Natural killer cell (primary cell): Measurements from ENCODE around the gene AARS2. TPM values are rescaled to one million over a fixed set of nuclear protein-coding genes. Genes with fewer than 3 reads are reported as not detected.

ENCODE experiments used
- ATAC-seq, 3 donors: fragments of 150-1000 bp in 2 of 3; fragments of 200-7000 bp in 1 of 3; cut with Tn5 transposase; 1 replicate in 1 of 3; 2 replicates in 2 of 3; pipeline ENCODE4 v1.10.0; 2021; ENCODE audit warnings: mild to moderate bottlenecking in 2 of 3, moderate library complexity in 2 of 3
- DNase-seq, 2 donors: peaks; one replicate each; pipeline versions ENCODE4 v3.0.0 to v3.0.0-alpha.2; 2013 to 2021; ENCODE audit warnings: mixed read lengths in 1 of 2
- H3K27ac ChIP-seq: one replicate; pipeline ENCODE4 v1.5.1; 2013; ENCODE audit warnings: mild to moderate bottlenecking, low read length
- H3K27me3 ChIP-seq: one replicate; pipeline ENCODE4 v1.6.1; 2013; ENCODE audit warnings: low read length; ENCODE audit not compliant: control insufficient read depth, insufficient read depth
- H3K36me3 ChIP-seq: one replicate; pipeline ENCODE4 v1.6.1; 2013; ENCODE audit warnings: low read length; ENCODE audit not compliant: control insufficient read depth, insufficient read depth
- H3K4me1 ChIP-seq: one replicate; pipeline ENCODE4 v1.6.1; 2013; ENCODE audit warnings: low read length; ENCODE audit not compliant: control insufficient read depth, insufficient read depth
- H3K4me3 ChIP-seq: one replicate; pipeline ENCODE4 v1.5.1; 2013; ENCODE audit warnings: low read length
- H3K9me3 ChIP-seq: one replicate; pipeline ENCODE4 v1.6.1; 2013; ENCODE audit warnings: low read length; ENCODE audit not compliant: control insufficient read depth, insufficient read depth
- H3K27ac Mint-ChIP-seq, 2 donors: one replicate each; pipeline ENCODE4 v1.8.0; 2022; ENCODE audit warnings: mild to moderate bottlenecking in 2 of 2, mixed read lengths in 2 of 2, moderate library complexity in 1 of 2
- H3K27me3 Mint-ChIP-seq, 2 donors: one replicate each; pipeline ENCODE4 v1.8.0; 2022; ENCODE audit warnings: low read depth in 2 of 2, mixed read lengths in 2 of 2
- H3K36me3 Mint-ChIP-seq: one replicate; pipeline ENCODE4 v1.8.0; 2022; ENCODE audit warnings: mixed read lengths
- H3K4me1 Mint-ChIP-seq, 2 donors: one replicate each; pipeline ENCODE4 v1.8.0; 2022; ENCODE audit warnings: mixed read lengths in 2 of 2
- H3K4me3 Mint-ChIP-seq: one replicate; pipeline ENCODE4 v1.8.0; 2022; ENCODE audit warnings: mild to moderate bottlenecking, moderate library complexity, mixed read lengths
- H3K9me3 Mint-ChIP-seq, 2 donors: one replicate each; pipeline ENCODE4 v1.8.0; 2022; ENCODE audit warnings: mixed read lengths in 2 of 2
- WGBS: methylation state at CpG from one replicate; pipeline ENCODE4 v1.1.7; 2013; ENCODE audit warnings: missing lambda C conversion rate; ENCODE audit not compliant: insufficient coverage; 5-methylcytosine and 5-hydroxymethylcytosine counted together
- intact Hi-C: fragments of 100-400 bp; cut with micrococcal nuclease; formaldehyde crosslinking; loops from one replicate; pipeline ENCODE4 v1.14.2; 2022
- total RNA-seq, 4 donors: library from RNA; stranded (reverse); fragments of 120-200 nt in 1 of 4; gene quantifications; one replicate each; pipeline versions ENCODE4 v1.2.3 to v1.2.4, GENCODE V29; 2013 to 2022
- TF ChIP-seq, protein P1 (sequence below): fragments of 200-600 bp; IDR thresholded peaks from one replicate; pipeline ENCODE4 v1.8.0; 2022; ENCODE audit warnings: antibody characterized with exemption

AARS2 gene
- total RNA-seq, 3 donors from 2014 or later (not counting 1 experiment from before 2014, with no cell fraction given) = 14.1 to 17.2 (median 14.2) TPM

GRCh38 chr6:44341095-44341890 lies 28.1 kb upstream of the AARS2 start:
- H3K27ac ChIP-seq = no peak overlapping the region
- Mint-ChIP-seq H3K27ac (no peak overlapping the region), H3K4me3 (no peak overlapping the region), H3K9me3 (no peaks in the 10 kb centered on the region), H3K4me1 (no peaks in the 10 kb centered on the region), H3K36me3 (no peaks in the 10 kb centered on the region), H3K27me3 (peaks cover 37 to 42% of the 10 kb centered on the region in 2 donors)
- 80% methylated on average over 7 of the region's 8 CpGs for WGBS
- H3K4me3 ChIP-seq = no peak overlapping the region
- H3K36me3 ChIP-seq = no peaks in the 10 kb centered on the region
- peaks cover 7% of the 10 kb centered on the region for H3K27me3 ChIP-seq
- TF ChIP-seq, protein P1, sequence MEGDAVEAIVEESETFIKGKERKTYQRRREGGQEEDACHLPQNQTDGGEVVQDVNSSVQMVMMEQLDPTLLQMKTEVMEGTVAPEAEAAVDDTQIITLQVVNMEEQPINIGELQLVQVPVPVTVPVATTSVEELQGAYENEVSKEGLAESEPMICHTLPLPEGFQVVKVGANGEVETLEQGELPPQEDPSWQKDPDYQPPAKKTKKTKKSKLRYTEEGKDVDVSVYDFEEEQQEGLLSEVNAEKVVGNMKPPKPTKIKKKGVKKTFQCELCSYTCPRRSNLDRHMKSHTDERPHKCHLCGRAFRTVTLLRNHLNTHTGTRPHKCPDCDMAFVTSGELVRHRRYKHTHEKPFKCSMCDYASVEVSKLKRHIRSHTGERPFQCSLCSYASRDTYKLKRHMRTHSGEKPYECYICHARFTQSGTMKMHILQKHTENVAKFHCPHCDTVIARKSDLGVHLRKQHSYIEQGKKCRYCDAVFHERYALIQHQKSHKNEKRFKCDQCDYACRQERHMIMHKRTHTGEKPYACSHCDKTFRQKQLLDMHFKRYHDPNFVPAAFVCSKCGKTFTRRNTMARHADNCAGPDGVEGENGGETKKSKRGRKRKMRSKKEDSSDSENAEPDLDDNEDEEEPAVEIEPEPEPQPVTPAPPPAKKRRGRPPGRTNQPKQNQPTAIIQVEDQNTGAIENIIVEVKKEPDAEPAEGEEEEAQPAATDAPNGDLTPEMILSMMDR = no peak
- no peak for ATAC-seq
- no peak for DNase-seq
- intact Hi-C loops = no loop called here
- H3K9me3 ChIP-seq = no peaks in the 10 kb centered on the region
- H3K4me1 ChIP-seq = no peaks in the 10 kb centered on the region

DNA sequence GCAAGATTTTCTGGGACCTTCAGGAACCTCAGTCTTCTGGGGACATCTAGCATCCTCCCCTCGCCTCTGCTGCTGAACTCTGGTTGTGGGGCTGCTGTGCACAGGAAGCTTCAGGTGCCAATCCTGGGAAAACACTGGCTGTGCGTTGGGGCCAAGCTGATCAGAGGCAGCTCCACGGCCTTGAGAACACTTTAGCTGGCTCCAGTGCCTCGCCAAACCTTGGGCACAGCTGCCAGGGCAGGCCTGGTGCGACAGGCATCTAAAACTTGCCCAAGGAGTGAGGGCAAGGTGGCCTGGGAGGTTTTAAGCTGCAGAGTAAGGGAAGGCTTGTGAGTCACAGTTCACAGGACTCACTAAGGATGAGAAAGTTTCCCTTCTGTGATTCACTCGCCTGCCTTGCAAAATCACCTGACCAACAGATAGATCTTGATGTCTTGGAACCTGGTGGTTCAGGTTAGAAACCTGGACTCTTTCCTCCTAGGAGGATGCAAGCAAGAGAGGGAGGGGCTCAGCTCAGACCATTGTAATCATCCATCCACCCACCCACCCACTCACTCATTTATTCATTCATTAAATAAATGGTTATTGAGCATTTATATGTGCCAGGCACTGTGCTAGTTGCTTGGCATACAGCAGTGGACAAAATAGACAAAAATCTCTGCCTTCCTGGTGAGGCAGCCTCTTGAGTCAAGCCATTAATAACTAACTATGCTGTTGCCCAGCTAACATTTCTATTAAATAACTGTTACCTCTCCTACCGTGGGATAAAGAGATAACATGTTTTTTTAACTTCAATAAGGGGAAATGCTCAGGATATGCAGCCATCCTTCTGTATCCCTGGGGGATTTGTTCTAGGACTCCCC lies 26.8 kb upstream of the AARS2 start:
- intact Hi-C loops = loop anchor here (2.0 kb wide), 1 partner anchor 71 kb away; no protein-coding TSS in a partner anchor
- DNase-seq (no peak), ATAC-seq (no peak)
- Histone ChIP-seq H3K4me1 (no peaks in the 10 kb centered on the region), H3K36me3 (no peaks in the 10 kb centered on the region), H3K27ac (no peak overlapping the region), H3K9me3 (no peaks in the 10 kb centered on the region), H3K4me3 (no peak overlapping the region), H3K27me3 (peaks cover 5% of the 10 kb centered on the region)
- Mint-ChIP-seq H3K4me1 (no peaks in the 10 kb centered on the region), H3K4me3 (no peak overlapping the region), H3K27ac (no peak overlapping the region), H3K9me3 (no peaks in the 10 kb centered on the region), H3K27me3 (peaks cover 33 to 34% of the 10 kb centered on the region in 2 donors), H3K36me3 (no peaks in the 10 kb centered on the region)
- 79% methylated on average over 7 of the region's 7 CpGs for whole genome bisulfite sequencing
- TF ChIP-seq, protein P1 = no peak

DNA sequence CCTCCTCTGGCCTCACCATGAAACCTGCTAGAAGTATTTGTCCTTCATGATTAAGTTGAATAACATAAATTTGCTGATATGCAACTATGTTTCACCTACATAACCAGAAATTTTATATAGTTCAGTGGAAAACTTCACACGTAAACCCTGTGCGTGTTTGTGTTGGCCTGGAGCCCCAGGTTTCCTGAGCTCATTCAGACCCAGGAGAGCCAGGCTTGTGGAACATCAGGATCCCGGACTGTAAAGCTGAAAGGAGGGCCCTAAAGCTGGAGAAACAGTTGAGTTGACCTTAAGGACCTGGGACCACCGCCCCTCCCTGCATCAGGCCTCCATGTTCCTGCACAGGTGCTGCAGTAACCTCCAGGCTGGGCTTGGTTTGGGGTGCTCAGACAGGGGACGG lies 26.2 kb upstream of the AARS2 start:
- ATAC-seq (no peak), DNase-seq (no peak)
- no peak overlapping the region for H3K4me3 Mint-ChIP-seq
- H3K4me1 Mint-ChIP-seq = no peaks in the 10 kb centered on the region
- Histone ChIP-seq H3K36me3 (no peaks in the 10 kb centered on the region), H3K9me3 (no peaks in the 10 kb centered on the region), H3K4me1 (no peaks in the 10 kb centered on the region), H3K27ac (no peak overlapping the region), H3K4me3 (no peak overlapping the region), H3K27me3 (peaks cover 5% of the 10 kb centered on the region)
- H3K9me3 Mint-ChIP-seq = no peaks in the 10 kb centered on the region
- intact Hi-C loops = loop anchor here (2.0 kb wide), 1 partner anchor 70 kb away; no protein-coding TSS in a partner anchor
- no peak overlapping the region for H3K27ac Mint-ChIP-seq
- H3K36me3 Mint-ChIP-seq = no peaks in the 10 kb centered on the region
- TF ChIP-seq, protein P1 = no peak
- H3K27me3 Mint-ChIP-seq = peaks cover 27 to 29% of the 10 kb centered on the region in 2 donors
- WGBS = 85% methylated on average over 5 of the region's 5 CpGs
